Stomach (tissue), 9 donors: ENCODE results near the gene NCF2. TPM values are rescaled to one million over a fixed set of nuclear protein-coding genes. Genes with fewer than 3 reads are reported as not detected.
"Not testable (repeated sequence)": the region's sequence is repeated elsewhere in the genome, so short reads cannot be mapped to it uniquely, and the experiment has no call there.

ENCODE experiments used
- DNase-seq, 2 donors: peaks; one replicate each; pipeline versions ENCODE4 v3.0.0 to v3.0.0-alpha.2; 2013 to 2019
- H3K27ac ChIP-seq, 5 donors: fragments of 200-600 bp in 4 of 5; sonication (generic) in 4 of 5; one replicate each; pipeline ENCODE4 v1.5.1; 2013 to 2019; ENCODE audit warnings: mild to moderate bottlenecking in 1 of 5, moderate library complexity in 1 of 5
- H3K27me3 ChIP-seq, 3 donors: fragments of 200-600 bp; sonication (generic); one replicate each; pipeline ENCODE4 v1.5.1; 2017 to 2019; ENCODE audit warnings: mixed run types in 1 of 3
- H3K36me3 ChIP-seq, 4 donors: fragments of 200-600 bp; sonication (generic); 1 replicate in 3 of 4; 2 replicates in 1 of 4; pipeline ENCODE4 v1.5.1; 2016 to 2019
- H3K4me1 ChIP-seq, 4 donors: fragments of 200-600 bp; sonication (generic); one replicate each; pipeline ENCODE4 v1.5.1; 2016 to 2019
- H3K4me3 ChIP-seq, 4 donors: fragments of 200-600 bp; sonication (generic) in 3 of 4; one replicate each; pipeline ENCODE4 v1.5.1; 2016 to 2019; ENCODE audit warnings: mild to moderate bottlenecking in 1 of 4
- H3K9me3 ChIP-seq, 4 donors: fragments of 200-600 bp; sonication (generic); one replicate each; pipeline ENCODE4 v1.5.1; 2016 to 2019
- CTCF ChIP-seq, 7 experiments: fragments of 450-650 bp in 4 of 7; fragments of 200-600 bp in 3 of 7; sonication (generic) in 3 of 7; IDR thresholded peaks; one replicate each; pipeline ENCODE4 v1.5.1; 2016 to 2019; ENCODE audit warnings: antibody characterized with exemption in 7 of 7, control low read depth in 2 of 7, mild to moderate bottlenecking in 1 of 7
- EP300 ChIP-seq: sonication (generic); formaldehyde crosslinking; IDR thresholded peaks from one replicate; pipeline ENCODE4 v1.6.1; 2017; ENCODE audit warnings: antibody characterized with exemption
- POLR2A ChIP-seq, 4 donors: fragments of 450-650 bp; IDR thresholded peaks; one replicate each; pipeline ENCODE4 v1.6.1; 2016; ENCODE audit warnings: antibody characterized with exemption in 4 of 4, control low read depth in 2 of 4, mild to moderate bottlenecking in 1 of 4, moderate library complexity in 1 of 4
- POLR2AphosphoS5 ChIP-seq, 3 donors: sonication (generic); formaldehyde crosslinking; IDR thresholded peaks; one replicate each; pipeline ENCODE4 v1.6.1; 2016; ENCODE audit warnings: antibody characterized with exemption in 3 of 3
- WGBS, 5 donors: extraction: QIAGEN DNeasy Blood & Tissue Kit in 3 of 5; methylation state at CpG; one replicate each; pipeline versions ENCODE4 v1.1.5 to v1.1.7; 2013 to 2018; 5-methylcytosine and 5-hydroxymethylcytosine counted together
- intact Hi-C: fragments of 100-400 bp; cut with DNase I; formaldehyde crosslinking; loops from one replicate; pipeline ENCODE4 v1.15.1; 2023; ENCODE audit warnings: low total_unique reads
- polyA plus RNA-seq, 3 donors: library from polyadenylated mRNA; stranded (reverse); fragments of 200-250 nt; gene quantifications; one replicate each; pipeline ENCODE4 v1.2.3, GENCODE V29; 2013
- total RNA-seq, 5 donors: library from RNA; depleted of rRNA; stranded (reverse); fragments of >200 nt; gene quantifications; one replicate each; pipeline versions ENCODE4 v1.1.0 to v1.2.3, GENCODE V29; 2014 to 2016
- donor health status: healthy with polysubstance abuse.
- donor health status: Bipolar disorder and iron deficiency.
- donor health status: healthy.

Gene NCF2
- total and polyA plus RNA-seq, 8 donors, result 0.29 to 30.4 (median 6.2) TPM

DNA sequence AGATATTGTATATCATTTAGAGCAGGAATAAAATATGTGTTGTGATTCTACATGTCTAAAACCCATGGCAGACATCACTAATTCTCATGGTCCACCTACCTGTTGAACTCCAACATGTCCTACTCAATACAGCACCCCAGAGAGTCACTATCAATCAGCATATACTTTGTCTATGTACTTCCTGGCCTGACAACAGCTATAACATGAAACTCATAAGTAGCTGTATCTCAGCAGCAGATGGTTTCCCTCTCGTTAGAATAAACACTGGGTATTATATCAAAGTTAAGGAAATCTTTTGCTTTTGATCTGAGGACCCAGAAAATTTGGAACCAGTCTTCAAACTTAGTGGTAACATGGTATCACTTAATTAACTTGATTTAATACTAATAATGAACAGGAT, 29.5 kb upstream of the NCF2 start:
- Histone ChIP-seq H3K9me3 (no peaks in the 10 kb centered on the region), H3K4me3 (no peak overlapping the region), H3K4me1 (peaks cover 0 to 23% (median 8%) of the 10 kb centered on the region in 4 donors), H3K27me3 (no peaks in the 10 kb centered on the region), H3K36me3 (peaks cover 0 to 15% (median 12%) of the 10 kb centered on the region in 4 donors), H3K27ac (no peak overlapping the region)
- TF ChIP-seq POLR2A (IDR thresholded peaks at IDR 0.05), result no peak
- TF ChIP-seq CTCF (IDR thresholded peaks at IDR 0.05), result no peak
- TF ChIP-seq EP300, result no peak
- TF ChIP-seq POLR2AphosphoS5 (IDR thresholded peaks at IDR 0.05), result no peak
- 53 to 74% (median 61%) methylated on average over 1 of the region's 1 CpG for WGBS, 5 donors
- no peak for DNase-seq
- intact Hi-C loops, result no loop called here

DNA sequence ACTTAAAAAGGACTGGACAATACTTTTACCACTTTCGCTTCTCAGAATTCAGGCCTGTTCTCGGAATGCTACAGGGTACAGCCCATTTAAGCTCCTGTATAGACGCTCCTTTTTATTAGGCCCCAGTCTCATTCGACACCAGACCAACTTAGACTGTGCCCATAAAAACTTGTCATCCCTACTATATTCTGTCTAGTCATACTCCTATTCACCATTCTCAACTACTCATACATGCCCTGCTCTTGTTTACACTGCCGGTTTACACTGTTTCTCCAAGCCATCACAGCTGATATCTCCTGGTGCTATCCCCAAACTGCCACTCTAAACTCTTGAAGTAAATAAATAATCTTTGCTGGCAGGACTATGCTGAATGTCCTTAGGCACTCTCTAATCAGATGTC, 27.9 kb upstream of the NCF2 start:
- intact Hi-C loops, DNase-seq, H3K36me3 ChIP-seq, H3K27ac ChIP-seq, H3K4me3 ChIP-seq, H3K27me3 ChIP-seq, H3K9me3 ChIP-seq: not testable (repeated sequence)
- 81 to 93% (median 90%) methylated on average over 4 to 5 of the region's 5 CpGs for WGBS, 5 donors
- H3K4me1 ChIP-seq, result peaks cover 0 to 20% (median 8%) of the 10 kb centered on the region in 4 donors

DNA sequence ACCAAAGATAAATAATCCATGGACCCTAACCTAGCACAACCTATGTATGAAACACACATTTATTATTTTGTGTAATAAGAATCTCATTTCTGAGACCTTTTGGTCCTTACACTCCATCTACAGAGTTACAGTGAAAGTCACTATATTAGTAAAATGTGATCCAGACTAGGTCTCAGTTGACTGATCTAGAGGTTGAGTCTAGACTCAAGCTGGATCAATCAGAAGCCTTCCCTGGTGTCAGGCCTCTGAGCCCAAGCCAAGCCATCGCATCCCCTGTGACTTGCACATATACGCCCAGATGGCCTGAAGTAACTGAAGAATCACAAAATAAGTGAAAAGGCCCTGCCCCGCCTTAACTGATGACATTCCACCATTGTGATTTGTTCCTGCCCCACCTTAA, 22.7 kb upstream of the NCF2 start:
- H3K27me3 ChIP-seq, H3K36me3 ChIP-seq, H3K9me3 ChIP-seq, DNase-seq, H3K4me3 ChIP-seq, H3K27ac ChIP-seq, intact Hi-C loops: not testable (repeated sequence)
- peaks cover 0 to 24% (median 10%) of the 10 kb centered on the region in 4 donors for H3K4me1 ChIP-seq
- WGBS, 5 donors, result 85 to 97% (median 91%) methylated on average over 2 to 3 of the region's 3 CpGs

DNA sequence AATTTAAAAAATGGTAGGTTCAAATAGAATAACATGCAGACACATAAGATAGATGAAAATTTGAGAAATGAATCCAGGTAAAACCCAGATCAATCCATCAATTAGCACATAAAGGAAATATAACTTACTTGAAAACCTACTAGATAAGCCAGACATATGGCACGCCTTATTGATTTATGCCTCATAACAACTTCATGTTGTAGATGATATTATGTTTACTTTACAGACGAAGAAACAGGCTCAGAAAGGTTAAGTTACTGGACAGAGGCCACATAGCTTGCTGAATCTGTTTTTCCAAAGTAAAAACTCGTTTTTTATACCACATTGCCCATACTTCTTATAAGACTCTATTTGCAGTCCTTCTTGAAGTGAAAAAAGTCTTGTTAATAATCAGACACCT, 22.1 kb upstream of the NCF2 start:
- H3K9me3 ChIP-seq, result no peaks in the 10 kb centered on the region
- no peak for TF ChIP-seq POLR2AphosphoS5 (IDR thresholded peaks at IDR 0.05)
- no peak for TF ChIP-seq CTCF (IDR thresholded peaks at IDR 0.05)
- no peak for TF ChIP-seq EP300
- no peak for TF ChIP-seq POLR2A (IDR thresholded peaks at IDR 0.05)
- H3K4me1 ChIP-seq, result peaks cover 0 to 24% (median 10%) of the 10 kb centered on the region in 4 donors
- intact Hi-C loops, result no loop called here
- H3K4me3 ChIP-seq, result no peak overlapping the region
- no peaks in the 10 kb centered on the region for H3K36me3 ChIP-seq
- 39 to 53% (median 44%) methylated on average over 3 of the region's 3 CpGs for WGBS, 5 donors
- H3K27ac ChIP-seq, result no peak overlapping the region
- H3K27me3 ChIP-seq, result no peaks in the 10 kb centered on the region
- DNase-seq, result no peak

DNA sequence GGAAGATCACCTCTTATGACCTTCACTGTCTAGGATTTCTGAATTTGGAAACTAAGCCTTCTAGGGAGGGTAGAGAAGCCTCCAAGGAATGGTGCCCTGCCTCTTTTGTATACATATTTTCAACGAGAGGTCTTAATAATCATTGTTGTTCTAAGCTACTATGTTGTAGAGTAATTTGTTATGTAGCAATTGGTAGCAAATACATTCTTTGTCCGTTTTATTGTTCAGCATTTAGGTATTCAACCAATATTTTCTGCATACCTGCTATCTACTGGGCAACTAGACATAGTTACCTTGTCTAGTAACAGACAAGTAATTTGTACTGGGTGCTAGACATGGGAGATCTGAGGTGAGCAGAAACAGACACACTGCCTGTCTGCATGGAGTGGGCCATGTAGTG, 20.8 kb upstream of the NCF2 start:
- no peak overlapping the region for H3K4me3 ChIP-seq
- H3K4me1 ChIP-seq, result peaks cover 0 to 24% (median 10%) of the 10 kb centered on the region in 4 donors
- H3K27ac ChIP-seq, result no peak overlapping the region
- intact Hi-C loops, result no loop called here
- no peaks in the 10 kb centered on the region for H3K36me3 ChIP-seq
- H3K9me3 ChIP-seq, result no peaks in the 10 kb centered on the region
- H3K27me3 ChIP-seq, result no peaks in the 10 kb centered on the region
- DNase-seq, result no peak
- WGBS, 5 donors, result 28 to 75% (median 35%) methylated on average over 2 of the region's 2 CpGs
- TF ChIP-seq CTCF (IDR thresholded peaks at IDR 0.05) (no peak), EP300 (no peak), POLR2AphosphoS5 (IDR thresholded peaks at IDR 0.05) (no peak), POLR2A (IDR thresholded peaks at IDR 0.05) (no peak)
